OCI-M2 (cell line): ENCODE measurements around the gene POLD2.

Experiments
- DNase-seq: peaks from one replicate; lab custom pipeline; 2025; ENCODE audit not compliant: unreplicated experiment; lab: John Stamatoyannopoulos, UW

The POLD2 gene

DNA sequence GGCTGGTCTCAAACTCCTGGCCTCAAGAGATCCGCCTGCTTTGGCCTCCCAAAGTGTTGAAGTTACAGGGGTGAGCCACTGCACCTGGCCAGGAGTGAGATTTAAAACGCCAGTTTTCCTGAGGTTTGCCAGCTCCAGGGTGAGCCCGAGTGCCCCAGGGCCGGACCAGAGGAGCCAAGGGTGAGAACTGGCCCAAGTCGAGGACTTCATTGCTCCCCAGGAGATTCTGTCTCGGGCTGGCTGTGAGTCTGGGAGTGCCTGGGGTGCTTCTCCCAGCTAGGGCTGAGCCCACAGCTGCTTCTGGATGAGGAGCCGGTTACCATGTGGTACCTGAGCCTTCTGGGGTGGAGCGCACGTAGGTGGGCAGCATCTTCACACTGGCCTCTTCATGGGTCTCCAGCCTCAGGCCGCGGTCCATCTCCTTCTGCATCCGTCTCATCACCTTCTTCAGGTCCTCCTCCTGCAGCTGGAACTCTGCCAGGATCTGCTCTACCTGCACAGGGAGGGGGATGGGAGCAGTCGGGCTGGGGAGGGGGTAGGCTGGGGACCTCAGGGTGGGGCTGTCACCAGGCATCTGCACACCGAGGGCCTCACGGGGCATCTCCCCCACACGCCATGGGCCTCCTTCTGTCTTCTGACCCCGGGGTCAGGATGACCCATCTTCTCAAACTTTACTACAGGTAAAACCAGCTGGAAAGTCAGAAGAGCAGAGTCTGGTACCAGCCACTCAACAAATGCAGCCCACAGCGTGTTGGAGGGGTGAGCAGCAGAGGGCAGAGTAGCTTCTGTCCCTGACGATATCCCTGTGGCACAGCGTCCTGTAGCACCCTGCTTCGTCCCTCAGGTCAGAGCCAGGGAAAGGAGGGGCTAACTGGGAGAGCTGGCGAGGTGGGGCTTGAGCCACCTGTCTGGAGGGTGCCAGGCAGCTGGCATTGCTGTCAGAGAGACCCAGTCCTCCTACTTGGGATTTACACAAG is 29.9 kb upstream of the POLD2 start:
- DNase-seq = no peak

DNA sequence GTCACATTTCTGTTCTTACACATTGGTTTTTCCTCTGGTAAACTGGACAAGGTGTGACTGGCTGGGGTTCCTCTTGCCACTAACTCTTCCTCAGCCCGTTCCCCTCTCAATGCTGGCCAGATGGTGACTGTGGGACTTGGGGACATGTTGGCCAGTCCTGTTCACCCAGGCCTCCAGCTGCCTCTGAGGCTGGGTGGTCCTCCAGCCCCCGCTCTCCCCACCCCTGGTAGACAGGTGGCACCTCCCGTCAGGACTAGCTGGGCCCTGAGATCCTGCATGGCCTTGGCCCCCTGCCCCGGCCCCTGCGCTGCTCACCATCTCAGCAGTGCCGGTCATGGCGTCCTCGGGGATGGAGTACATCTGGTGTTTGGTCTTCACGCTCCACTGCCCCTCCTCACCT is 28.6 kb upstream of the POLD2 start:
- no peak for DNase-seq

DNA sequence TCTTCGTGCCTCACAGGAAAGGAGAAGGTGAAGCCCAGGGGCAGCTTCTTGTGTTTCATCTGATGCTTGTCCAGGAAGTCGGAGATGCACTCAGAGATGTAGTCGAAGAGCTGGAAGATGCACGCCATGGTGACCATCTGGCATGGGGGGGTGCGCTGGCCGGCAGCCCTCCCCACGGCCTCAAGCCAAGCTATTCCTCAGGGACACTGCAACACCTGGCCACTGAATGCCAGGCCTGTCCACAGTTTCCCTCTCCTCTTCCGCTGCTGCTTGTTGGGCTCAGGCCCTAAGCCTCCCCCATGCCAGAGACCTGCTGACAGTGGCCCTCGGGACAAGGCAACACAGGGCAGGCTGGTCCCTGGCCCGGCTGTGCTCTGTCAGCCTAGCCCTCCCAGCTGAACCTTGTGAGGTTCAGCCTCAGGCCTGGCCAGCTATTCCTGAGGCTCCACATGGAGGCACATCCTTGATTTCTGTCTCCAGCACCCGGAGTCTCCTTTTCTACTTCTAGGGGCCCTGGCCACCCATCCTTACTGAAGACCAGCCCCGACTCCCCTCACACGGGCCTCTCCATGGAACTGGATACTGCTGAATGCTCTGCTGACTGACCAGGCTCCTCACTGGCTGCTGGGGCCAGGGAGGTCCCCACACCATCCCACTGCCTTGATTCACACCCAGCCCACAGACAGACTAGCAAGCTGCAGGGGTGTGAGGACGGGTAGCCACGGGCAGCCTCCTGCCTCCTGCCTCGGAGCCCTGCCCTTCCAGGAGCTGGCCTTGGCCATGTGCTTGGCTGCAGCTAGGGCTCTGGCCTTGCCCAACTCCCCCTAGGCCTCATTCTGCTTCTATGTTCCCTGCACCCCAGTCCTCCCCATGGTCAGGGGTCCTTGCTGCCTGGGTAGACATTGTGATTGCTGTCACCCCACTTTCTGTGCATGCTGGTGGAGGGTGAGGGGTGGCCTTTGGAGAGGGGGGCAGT is 27.9 kb upstream of the POLD2 start:
- no peak for DNase-seq

DNA sequence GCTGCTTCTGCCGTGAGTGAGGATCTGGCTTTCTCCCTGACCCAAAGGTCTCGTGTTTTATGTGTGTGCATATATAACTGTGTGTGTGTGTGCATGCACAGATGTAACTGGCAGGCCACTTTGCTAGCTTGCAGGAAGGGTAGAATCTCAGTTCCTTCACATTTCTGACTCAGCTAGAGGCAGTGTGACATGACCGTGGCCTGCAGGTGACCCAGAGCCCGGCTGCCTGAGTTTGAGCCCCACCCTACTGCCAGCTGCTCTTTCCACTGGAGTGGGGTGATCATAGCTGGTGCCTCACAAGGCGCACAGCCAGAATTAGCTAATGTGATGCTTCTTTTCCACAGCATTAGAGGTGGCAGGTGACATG is 27.1 kb upstream of the POLD2 start:
- no peak for DNase-seq

DNA sequence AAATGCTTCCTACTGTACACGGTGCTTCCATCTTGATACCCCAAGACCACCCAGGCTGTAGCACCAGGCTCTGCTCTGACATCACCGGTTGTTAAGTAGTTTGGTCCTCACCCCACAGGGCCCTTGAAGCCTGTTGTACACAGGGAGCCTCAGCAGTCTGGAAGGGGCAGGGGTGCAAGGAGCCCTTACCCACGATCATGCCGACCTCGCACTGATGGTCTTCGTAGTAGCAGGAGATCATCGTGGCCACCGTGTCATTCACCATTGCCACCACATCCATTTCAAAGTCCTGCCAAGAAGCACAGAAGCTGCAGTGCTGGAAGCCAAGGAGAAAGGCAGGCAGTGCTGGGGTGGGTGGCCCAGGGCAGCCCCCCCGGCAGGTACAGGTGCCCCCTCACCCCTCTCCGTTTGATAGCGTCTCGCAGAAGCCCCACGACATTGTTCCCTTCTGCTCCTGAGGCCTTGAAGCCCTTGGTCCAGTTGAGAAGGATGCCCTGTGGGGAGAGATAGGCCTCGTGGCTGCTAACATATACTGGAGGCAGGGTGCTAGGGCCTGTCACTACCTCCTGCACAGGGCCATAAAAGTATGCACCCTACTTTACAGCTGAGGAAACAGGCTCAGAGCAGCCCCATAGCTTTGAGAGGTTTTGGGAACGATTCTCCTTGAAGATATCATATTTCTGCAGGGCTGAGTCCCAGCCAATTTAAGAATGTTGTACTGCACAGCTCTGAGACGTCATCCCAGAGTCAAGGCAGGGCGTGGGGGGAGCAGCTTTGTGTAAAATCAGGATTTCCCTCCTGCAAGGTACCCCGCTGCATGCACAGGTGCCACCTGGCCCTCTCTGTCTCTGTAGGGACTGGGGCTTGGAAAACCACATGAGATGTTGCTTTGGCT is 26.5 kb upstream of the POLD2 start:
- DNase-seq = no peak

DNA sequence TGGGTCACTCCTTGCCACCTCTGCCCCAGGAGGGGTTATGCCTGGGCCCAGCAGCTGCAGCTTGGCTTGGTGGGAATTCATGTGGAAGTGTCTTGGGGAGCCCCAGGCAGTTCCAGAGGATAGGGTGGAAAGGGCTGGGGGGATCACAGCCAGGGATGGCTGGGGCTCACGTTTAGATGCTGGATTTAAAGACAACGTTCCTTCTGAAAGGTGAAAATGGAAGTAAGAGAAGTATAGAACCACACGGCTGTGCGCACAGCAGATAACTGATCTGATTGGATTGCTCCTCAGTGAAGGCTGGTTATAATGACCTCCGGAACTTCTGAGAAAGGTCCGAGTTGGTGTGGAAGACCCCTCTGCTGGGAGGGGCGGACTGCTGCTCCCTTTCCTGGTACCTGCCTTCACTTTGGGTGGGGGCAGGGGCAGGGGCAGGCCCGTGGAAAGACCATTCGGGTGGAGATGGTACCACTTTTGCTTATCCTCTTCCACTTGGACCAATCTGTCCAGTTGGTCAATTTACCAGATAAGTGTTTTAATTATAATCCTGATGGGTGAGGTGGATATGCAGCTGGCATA is 25.7 kb upstream of the POLD2 start:
- DNase-seq = no peak

DNA sequence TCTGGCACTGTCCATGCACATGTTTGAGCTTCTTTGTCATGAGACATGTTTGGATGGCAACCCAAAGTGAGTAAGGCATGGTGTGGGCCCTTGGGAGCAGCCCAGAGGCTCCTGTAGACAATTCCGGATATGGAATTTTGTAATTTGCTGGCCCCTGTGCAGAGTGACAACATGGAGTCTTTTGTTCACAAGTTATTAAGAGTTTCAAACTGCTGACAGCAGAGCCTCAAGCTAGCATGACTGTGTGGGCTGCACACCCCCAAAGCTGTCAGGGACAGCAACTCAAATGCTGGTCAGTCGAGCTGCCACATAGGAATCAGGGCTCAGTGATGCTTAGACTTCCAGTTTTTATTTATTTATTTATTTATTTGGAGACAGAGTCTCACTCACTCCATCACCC is 24.8 kb upstream of the POLD2 start:
- DNase-seq = no peak

DNA sequence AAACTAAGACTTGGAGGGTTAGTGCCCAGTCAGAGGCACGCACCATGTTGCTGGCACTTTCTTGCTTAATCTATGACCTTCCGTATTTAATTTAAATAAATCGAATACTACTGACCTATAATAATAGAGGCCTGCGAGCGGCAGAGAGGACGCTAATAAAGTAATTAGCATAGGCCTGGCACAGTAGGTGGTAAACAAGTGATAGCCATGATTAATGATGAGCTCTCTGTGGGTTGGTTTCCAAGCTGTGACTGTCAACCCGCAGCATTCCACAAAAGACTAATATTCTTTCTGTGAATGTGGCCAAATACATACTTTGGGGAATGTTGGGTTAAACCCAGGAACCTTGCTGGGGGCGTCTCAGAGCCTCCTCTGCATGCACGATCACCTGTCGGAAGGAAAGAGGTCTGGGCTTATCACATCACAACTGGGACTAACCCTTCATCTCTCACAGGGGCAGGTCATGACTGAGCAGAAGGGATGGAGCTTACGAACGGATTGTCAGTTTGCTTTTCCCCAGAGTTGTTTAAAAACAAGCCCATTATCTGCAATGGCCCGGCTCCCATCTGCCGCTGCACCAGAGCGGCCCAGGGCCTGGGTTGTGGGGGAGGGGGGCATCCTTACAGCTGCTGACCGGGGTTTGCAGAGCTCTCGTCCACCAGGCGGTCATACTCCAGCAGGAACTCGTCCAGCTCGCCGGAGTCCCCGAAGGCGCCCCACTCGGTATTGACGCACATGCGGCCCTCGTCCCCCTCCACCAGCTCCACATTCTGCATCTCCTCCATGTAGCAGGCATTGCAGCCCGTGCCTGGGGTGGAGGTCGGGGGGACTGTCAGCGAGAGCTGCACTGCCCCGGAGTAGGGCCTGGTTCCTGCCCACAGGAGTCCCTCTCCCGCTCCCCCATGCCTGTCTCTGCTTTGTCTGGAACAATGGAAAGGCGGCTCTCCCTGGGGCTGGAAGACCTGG is 24.0 kb upstream of the POLD2 start:
- no peak for DNase-seq

DNA sequence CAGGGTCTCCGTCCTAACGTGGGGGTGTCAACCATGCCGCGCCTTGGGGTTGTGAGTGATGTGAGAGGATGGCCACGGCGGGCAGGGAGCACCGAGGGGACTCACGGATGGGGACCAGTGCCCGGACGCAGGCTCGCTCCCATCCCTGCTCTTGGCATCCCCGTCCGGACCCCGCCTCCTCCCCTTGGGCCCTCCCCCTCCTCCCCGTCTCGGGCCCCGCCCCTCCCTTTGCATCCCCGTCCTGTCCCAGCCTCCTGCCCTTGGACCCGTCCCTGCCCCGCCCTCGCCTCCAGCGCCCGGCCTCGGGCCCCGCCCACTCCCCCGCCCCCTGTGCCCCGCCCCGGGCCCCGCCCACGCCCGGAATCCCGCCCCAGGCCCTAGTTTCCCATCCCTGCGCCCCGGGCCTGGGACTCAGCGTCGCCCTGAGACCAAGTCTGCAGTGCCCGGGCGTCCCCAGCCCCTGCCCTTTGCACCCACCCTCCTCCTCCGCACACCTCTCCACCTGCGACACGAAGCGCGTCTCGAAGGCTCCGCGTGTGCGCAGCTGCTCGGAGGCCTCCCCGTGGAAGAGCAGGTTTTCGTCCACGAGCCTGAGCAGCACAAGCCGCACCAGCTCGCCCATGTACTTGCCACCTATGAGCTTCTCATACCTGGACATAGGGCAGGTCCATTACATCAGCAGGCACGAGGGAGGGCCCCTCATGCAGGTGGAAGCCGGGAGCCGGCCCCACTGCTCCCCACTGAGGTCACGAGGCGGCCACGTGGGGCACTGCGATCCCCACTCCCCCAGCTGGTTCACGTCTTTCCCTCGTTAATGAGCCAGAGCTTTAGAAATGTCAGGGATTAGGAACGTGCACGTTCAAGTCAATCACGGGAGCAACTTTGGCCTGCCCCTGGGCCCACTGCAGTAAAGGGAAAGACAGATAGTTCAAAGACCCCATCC is 22.9 kb upstream of the POLD2 start:
- no peak for DNase-seq

DNA sequence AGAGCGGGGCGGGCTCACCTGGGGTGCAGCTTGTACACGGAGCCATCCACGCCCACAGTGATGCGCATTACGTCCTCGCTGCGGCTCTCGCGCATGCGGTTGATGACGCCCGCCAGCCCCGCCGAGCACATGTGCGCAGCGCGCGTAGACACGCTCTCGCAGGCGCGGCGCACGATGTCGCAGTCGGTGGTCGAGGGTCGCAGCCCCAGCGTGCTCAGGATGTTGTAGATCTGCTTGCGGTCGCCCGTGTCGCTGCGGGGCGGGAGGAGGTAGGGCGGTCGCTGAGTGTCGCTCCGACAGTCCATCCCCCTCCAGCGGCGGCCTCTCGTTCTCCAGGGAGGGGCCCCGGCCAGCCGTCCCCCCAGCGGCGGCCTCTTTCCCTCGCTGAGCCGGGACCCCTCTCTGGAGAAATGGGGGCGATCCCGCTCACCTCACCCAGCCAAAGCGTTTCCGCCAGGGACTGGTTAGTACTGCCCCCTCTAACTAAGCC is 22.2 kb upstream of the POLD2 start:
- DNase-seq = no peak

DNA sequence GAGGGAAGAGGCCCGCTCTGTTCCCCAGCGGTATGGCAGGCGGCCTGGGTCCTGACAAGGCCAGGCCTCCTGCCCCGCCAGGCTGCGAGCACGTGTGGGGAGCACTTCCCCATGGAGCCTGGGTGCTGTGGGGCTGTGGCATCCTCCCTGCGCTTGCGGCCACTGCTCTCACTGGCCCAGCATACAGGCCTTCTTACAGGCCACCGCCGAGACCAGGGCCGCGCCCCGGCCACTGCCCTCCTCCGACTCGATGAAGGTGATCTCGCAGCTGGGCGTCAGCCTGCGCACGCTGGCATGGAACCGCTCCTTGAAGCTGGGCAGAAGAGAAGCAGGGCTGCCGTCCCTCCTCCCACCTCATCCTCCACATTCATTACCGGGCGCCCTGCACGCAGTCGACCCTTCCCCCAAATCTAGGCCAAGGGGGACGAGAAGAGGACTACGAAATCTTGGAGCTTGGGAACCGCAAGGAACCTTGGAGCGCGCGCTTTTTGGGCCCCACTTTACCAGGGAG is 21.7 kb upstream of the POLD2 start:
- DNase-seq = no peak

DNA sequence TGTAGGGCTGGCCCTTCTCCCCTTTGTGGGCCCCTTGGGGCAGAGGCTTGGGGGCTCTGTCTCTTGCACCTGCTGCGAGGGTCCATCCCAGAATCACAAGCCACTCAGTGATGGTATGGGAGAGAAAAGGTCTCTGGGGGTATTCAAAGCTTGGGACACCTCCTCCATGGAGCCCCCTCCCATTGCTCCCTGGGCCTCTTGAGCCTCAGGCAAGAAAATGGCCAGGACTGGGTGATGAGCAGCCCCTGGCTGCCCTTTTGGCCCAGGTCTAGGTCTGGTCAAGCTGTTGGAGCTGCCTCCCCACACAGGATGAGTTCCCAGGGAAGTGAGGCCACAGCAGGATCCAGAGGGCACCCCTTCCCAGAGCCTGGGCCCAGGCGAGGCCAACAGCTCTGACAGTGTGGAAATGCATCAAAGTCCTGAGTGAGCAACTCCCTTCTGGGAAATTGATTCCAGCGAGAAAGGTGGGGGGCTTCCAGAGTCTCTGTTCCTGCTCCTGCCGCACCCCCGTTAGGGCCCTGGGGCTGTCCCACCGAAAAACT is 21.1 kb upstream of the POLD2 start:
- DNase-seq = no peak

DNA sequence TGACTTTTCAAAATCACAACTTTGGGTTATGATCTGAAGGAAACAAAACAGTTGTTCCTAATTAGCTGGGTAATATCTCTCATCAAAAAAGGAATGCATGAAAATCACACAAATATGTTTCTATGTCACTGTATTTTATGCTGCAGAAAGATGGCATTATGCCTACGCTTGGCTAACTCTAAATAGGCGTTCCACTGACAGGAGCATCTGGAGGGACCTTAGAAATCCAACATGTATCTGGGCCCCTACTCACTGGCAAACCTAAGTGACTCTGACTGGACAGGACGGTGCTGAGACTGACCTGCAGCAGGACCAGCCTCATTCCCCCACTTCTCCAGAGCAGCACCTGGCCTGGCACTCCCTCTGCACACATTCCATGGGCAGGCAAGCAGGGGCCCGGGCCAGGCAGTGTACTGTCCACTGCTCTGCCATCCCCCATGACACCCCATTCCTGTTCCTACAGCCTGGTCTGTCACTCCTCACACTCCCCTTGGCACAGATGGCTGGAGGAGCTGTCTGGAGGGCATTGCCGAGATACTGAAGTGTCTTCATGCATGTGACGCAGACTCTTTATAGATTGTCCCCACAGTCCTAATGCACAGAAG is 20.4 kb upstream of the POLD2 start:
- no peak for DNase-seq

DNA sequence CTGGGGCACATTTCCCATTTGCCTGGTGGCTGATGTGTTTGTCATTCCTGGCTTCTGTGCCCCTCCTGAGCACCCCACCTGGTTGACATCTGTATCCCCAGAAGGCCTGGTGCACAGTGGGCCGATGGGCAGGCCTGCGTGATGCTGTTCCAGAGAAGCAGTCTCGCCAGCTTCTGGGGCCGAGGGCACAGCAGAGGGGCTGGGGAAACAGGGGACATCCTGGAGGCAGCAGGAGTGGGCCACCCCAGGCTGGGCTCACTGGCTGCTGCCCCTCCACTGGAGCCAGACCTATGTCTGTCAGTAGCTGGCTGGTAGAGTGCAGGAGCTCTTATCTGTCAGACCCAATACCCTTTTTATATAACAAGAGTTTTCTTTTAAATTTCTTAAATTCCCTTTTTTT is 18.7 kb upstream of the POLD2 start:
- DNase-seq = no peak

DNA sequence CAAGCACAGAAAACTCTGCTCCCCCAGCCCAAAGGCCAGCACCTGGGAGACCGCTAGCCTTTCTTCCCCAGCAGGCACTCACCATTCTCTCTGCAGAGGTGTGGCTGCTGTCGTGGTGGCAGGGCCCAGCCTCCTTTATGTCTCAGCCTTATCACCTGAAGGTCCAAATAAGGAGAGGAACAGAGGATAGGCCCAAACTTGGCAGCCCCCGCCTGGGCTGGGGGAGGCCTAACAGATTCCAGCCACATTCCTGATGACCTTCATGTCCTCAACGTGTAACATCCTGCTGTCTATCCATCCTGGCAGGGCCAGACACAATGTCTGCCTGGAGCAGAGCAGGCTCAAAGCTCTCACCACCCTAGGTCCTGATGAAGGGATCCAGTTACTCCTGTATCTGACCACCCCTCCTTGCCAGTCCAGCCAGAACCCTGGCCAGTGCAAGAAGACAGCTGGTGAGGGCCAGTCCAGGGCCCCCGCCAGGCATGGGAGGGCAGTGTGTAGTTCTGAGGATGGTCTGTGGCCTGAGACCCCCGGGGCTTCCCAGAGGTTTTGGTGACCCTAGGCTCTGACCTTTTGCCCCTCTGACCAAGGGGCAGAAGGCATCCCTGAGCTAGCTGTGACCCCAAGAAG is 18.0 kb upstream of the POLD2 start, which contains the start of gene MYL7:
MYL7 (minus strand) TSS at position 112 of the 630 bp plus-strand sequence; CDS start at position 85, 27 bp downstream.
- DNase-seq = no peak

DNA sequence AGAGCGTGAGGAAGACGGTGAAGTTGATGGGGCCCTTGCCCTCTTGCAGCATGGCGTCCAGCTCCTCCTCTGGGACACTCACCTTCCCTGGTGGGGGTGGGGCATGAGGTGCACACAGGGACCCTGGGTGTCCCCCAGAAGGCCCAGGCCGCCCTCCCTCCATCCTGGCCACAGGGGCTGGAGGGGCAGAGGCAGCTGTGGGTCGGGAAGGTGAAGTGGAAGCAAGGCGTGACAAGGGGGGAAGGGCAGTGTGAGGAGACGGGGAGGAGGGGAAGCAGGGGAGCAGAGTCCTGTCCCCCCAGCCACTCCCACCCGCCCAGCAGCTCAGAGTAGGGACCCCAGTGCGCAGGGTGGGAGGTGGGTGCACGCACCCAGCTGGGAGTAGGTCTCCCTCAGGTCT is 17.0 kb upstream of the POLD2 start:
- no peak for DNase-seq
